HG03108 (cell line): ENCODE results near the gene CDH26.

Experiments used
- ATAC-seq: cut with Tn5 transposase; IDR thresholded peaks from one replicate; pipeline ENCODE4 v1.9.1; 2021; ENCODE audit warnings: moderate library complexity; ENCODE audit not compliant: unreplicated experiment

The CDH26 gene

DNA sequence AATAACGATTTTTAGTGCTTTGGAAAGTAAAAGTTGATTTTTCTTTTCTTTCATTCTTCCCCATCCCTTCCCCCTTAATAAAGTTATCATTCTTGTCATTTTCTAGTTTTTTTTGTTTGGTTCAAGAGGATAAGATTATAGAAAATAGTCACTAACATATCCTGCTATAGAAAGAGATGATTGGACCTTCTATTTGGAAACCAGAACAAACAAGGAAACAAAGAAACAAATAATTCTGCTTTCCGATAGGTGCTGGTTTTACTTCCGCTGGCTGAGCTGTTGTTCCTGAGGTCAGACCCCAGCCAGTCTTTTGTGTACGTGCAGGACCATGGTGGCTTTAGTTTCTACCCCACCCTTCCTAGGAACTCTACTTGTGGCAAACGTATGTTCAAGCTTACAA, at the start of gene CDH26:
TSS of gene CDH26 (plus strand) at position 301 of the 400 bp plus-strand sequence. CDS start 304 bp downstream, outside the sequence.
- ATAC-seq, result no peak

GRCh38 chr20:59908855-59909254, 49.4 kb upstream of the CDH26 start:
- ATAC-seq, result no peak

DNA sequence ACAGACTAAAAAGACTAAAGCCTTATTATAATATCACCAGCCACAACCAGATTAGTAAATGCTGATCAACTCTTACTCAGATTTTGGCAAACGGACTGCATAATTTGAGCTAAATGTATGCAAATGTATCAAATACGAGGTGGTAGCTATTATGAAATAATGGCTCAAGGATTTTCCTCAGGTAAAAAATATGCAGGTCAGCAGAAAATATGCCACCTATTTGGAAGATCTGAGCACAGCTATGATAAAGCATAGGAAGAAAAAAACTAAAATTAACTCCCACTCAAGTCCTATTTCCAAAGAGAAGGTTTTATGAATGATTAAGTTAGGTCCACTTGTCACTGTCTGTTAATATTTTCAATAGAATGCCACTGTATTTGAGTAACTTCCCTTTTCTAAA, 47.2 kb upstream of the CDH26 start:
- no peak for ATAC-seq

- ATAC-seq, result no peak
Observed at GRCh38 chr20:59912609-59913008, 45.6 kb upstream of the CDH26 start.

DNA sequence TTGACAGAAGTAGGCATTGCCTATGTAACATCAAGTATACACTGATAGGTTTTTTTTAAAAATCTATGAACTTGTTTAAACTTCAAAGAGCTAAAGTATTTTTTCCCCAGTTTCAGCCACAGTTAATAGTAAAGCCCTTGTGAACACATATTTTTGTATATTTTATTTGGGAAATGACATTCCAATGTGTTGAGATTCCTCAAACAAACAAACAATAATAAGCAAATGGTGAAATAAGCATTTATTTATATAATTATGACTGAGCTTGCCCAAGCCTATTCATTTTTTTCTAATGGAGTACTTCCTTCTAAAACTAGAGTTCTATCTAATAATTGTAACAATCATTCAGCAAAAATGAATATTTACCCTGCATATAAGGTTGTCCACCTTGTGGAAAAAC, 37.3 kb upstream of the CDH26 start:
- ATAC-seq, result no peak

GRCh38 chr20:59923514-59923913, 34.7 kb upstream of the CDH26 start:
- ATAC-seq, result no peak

- ATAC-seq, result no peak
Observed at GRCh38 chr20:59925359-59925758, 32.9 kb upstream of the CDH26 start.

DNA sequence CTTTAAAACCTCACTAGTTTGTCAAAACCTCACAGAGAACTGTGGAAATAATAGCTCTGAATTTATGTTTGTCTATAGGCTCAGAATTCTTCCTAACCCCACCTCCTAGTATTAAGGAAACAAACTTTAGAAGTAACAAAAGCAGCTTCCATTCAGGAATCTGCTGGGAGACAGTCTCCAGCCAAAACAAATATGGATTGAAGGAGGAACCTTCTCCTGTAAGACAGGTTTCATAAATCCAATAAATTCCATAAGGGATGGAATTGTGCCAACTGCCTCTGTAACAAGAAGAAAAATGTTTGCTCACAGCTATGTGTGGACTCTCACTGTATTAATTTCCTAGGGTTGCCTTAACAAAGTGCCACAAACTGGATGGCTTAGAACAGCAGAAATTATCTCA, 32.3 kb upstream of the CDH26 start:
- no peak for ATAC-seq

GRCh38 chr20:59931511-59932312, 26.5 kb upstream of the CDH26 start:
- no peak for ATAC-seq

- ATAC-seq, result no peak
Observed at GRCh38 chr20:59932616-59933295, 25.5 kb upstream of the CDH26 start.

DNA sequence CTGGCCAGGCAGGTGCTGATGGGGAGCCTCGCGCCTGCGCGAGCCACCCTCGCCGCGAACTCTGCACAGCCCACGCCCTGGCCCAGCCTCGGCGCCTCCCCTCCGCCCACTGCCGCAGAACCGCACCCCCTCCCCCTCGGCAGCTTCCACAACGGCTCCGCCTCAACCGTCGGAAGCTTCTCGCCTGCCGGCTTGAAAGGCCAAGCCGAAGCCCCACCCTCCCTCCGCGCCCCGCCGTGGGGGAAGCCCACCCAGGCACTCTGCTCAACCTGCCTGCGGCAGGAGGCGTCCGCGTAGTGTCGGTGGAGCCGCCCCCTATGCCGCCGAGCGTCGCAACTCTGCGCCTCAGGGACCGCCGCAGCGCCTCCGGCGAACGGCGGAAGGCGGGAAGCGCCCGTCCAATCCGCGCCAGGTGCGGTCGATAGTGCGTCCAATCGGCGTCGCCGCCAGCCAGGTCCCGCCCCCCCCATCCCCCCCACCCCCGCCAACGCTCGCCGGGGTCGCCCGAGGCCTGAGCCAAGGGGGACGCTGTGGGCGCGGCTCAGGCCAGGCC, 24.9 kb upstream of the CDH26 start, which contains the start of gene SYCP2:
TSS of gene SYCP2 (minus strand) at position 342 of the 553 bp plus-strand sequence. CDS start 11,224 bp downstream, outside the sequence.
- ATAC-seq, result no peak

GRCh38 chr20:59933849-59934585, 24.2 kb upstream of the CDH26 start:
- peak; percentile 73 for ATAC-seq

GRCh38 chr20:59935457-59936185, 22.6 kb upstream of the CDH26 start:
- no peak for ATAC-seq

DNA sequence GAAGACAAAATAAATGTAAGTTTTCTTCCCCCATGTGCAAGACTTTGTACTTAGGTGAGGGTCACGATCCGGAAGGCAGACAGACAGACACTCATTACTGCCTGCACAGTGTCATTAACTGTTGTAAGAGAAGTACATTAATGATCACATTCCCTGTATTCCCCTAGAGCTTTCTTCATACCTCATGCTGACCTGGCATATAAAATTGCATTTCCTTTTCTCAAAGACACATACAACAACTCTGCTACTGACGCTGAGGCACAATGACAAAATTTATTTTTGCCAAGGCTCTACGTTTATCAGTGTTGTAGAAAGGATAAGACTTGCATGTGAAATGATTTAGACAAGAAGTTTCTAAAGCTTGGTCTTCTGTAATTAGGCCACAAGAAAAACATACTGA, 21.8 kb upstream of the CDH26 start:
- no peak for ATAC-seq

- no peak for ATAC-seq
Observed at GRCh38 chr20:59937150-59937549, 21.1 kb upstream of the CDH26 start.

- no peak for ATAC-seq
Observed at GRCh38 chr20:59938221-59938620, 20.0 kb upstream of the CDH26 start.

DNA sequence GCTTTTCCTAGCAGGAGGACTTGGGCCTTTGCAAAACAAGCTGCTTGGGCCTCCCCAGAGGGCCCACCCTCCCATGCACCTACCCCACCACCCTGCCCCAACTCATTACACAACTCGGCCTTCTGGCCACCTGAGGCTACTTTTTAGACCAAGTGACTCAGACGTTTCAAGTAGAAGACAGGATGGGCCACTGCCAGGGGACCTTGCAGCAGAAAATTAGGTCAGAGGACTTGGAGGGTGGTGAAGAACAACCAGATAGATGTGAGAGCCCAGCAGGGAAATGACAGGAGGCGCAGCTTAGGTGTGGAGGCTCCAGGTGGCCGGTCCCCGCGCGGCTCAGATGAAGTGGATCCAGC, 19.5 kb upstream of the CDH26 start:
- ATAC-seq, result no peak

DNA sequence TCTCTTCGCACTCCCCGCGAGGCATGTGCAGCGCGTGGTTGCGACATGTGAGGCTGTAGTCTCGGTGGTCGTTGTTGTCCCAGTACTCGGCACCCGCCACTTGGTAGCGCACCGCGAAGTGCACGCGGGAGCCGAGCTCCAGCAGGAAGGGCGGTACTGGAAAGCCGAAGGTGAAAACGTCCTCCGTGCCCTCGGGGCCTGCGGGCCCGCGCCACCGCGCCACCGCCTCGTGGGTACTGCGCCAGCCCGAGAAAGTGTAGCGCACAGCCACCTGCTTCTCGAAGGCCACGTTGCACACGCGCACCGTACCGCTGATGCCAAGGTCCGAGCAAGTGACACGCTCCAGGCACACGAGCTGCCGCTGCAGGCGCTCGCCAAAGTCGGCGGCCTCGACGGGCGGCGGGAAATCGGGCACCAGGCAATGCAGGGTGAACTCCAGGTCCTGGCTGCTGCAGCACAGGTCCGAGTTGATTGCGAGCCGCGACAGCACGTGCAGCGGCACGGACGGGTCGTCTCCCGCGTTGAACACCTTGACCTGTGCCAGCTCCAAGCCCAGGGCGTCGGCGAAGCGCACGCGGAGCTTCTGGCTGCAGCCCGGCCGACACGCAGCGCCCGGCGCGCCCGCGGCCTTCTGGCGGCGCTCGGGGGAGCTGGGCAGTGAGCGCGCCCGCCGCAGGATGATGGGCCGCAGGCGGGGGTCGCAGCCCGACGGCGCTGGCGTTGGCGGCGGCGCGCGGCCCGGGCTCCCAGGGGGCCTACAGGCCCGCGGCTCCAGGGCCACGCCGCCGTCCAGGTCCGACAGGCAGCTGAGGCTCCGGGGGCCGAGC, 19.0 kb upstream of the CDH26 start:
- no peak for ATAC-seq

DNA sequence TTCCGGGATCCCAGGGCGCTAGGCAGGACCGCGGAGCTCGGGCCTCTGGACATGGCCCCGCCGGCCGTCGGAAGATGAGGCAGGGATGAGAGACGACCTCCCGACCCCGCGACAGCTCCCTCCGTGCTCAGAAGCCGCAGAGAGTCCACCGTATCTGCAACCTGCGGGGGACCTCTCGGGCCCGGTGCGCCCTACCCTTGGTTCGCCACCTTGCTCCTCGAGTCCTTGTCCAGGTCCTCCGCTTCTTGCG, 18.4 kb upstream of the CDH26 start:
- peak; percentile 22 for ATAC-seq
